KOPT-K1 (cell line): Measurements from ENCODE around the gene POU4F3.

Experiments used
- H3K27ac ChIP-seq: fragments of 200-600 bp; sonication (generic); 2 replicates; pipeline ENCODE4 v1.5.1; 2016; ENCODE audit warnings: antibody characterized with exemption, mild to moderate bottlenecking, low read depth, low read length; ENCODE audit not compliant: poor library complexity, severe bottlenecking
- H3K36me3 ChIP-seq: fragments of 200-600 bp; sonication (generic); 2 replicates; pipeline ENCODE4 v1.5.1; 2017; ENCODE audit warnings: antibody characterized with exemption, mild to moderate bottlenecking, low read length, moderate library complexity; ENCODE audit not compliant: insufficient read depth
- H3K9me3 ChIP-seq: fragments of 200-600 bp; sonication (generic); 2 replicates; pipeline ENCODE4 v1.5.1; 2017; ENCODE audit warnings: antibody characterized with exemption, low read length, mild to moderate bottlenecking; ENCODE audit not compliant: insufficient read depth, poor library complexity, severe bottlenecking

POU4F3 gene

GRCh38 chr5:146345578-146346366 is 7.1 kb downstream of the POU4F3 start:
- no peaks in the 10 kb centered on the region for H3K36me3 ChIP-seq
- no peaks in the 10 kb centered on the region for H3K9me3 ChIP-seq
- no peak overlapping the region for H3K27ac ChIP-seq

GRCh38 chr5:146357126-146357525 is 18.5 kb downstream of the POU4F3 start:
- H3K27ac ChIP-seq, result no peak overlapping the region
- no peaks in the 10 kb centered on the region for H3K36me3 ChIP-seq
- H3K9me3 ChIP-seq, result no peaks in the 10 kb centered on the region

GRCh38 chr5:146359836-146360235 is 21.2 kb downstream of the POU4F3 start:
- no peaks in the 10 kb centered on the region for H3K9me3 ChIP-seq
- no peaks in the 10 kb centered on the region for H3K36me3 ChIP-seq
- H3K27ac ChIP-seq, result no peak overlapping the region

GRCh38 chr5:146363161-146363874 is 24.7 kb downstream of the POU4F3 start:
- Histone ChIP-seq H3K27ac (no peak overlapping the region), H3K9me3 (no peaks in the 10 kb centered on the region), H3K36me3 (no peaks in the 10 kb centered on the region)

GRCh38 chr5:146365618-146366017 is 27.0 kb downstream of the POU4F3 start:
- Histone ChIP-seq H3K9me3 (no peaks in the 10 kb centered on the region), H3K36me3 (no peaks in the 10 kb centered on the region), H3K27ac (no peak overlapping the region)

GRCh38 chr5:146366904-146367303 is 28.3 kb downstream of the POU4F3 start:
- H3K27ac ChIP-seq, result no peak overlapping the region
- H3K9me3 ChIP-seq, result no peaks in the 10 kb centered on the region
- H3K36me3 ChIP-seq, result no peaks in the 10 kb centered on the region

- Histone ChIP-seq H3K36me3 (no peaks in the 10 kb centered on the region), H3K27ac (no peak overlapping the region)
Observed at GRCh38 chr5:146368137-146368536, 29.5 kb downstream of the POU4F3 start.

GRCh38 chr5:146369691-146370090 is 31.1 kb downstream of the POU4F3 start:
- no peaks in the 10 kb centered on the region for H3K9me3 ChIP-seq
- H3K27ac ChIP-seq, result no peak overlapping the region
- H3K36me3 ChIP-seq, result no peaks in the 10 kb centered on the region

More at GRCh38 chr5:146368137-146368536, 29.5 kb downstream of the POU4F3 start:
- no peaks in the 10 kb centered on the region for H3K9me3 ChIP-seq

GRCh38 chr5:146376821-146377220 is 38.2 kb downstream of the POU4F3 start:
- H3K36me3 ChIP-seq, result no peaks in the 10 kb centered on the region
- no peaks in the 10 kb centered on the region for H3K9me3 ChIP-seq
- no peak overlapping the region for H3K27ac ChIP-seq

- Histone ChIP-seq H3K36me3 (no peaks in the 10 kb centered on the region), H3K27ac (no peak overlapping the region), H3K9me3 (no peaks in the 10 kb centered on the region)
Observed at GRCh38 chr5:146378986-146379385, 40.3 kb downstream of the POU4F3 start.

- no peaks in the 10 kb centered on the region for H3K36me3 ChIP-seq
- no peak overlapping the region for H3K27ac ChIP-seq
- H3K9me3 ChIP-seq, result no peaks in the 10 kb centered on the region
Observed at GRCh38 chr5:146380714-146381113, 42.1 kb downstream of the POU4F3 start.

- H3K27ac ChIP-seq, result no peak overlapping the region
- no peaks in the 10 kb centered on the region for H3K9me3 ChIP-seq
- no peaks in the 10 kb centered on the region for H3K36me3 ChIP-seq
Observed at GRCh38 chr5:146388386-146388785, 49.7 kb downstream of the POU4F3 start.

GRCh38 chr5:146390469-146390868 is 51.8 kb downstream of the POU4F3 start:
- H3K36me3 ChIP-seq, result no peaks in the 10 kb centered on the region
- H3K27ac ChIP-seq, result no peak overlapping the region
- H3K9me3 ChIP-seq, result no peaks in the 10 kb centered on the region
